DMS53 treated with DMSO at 0.1 percent for 48 hours (cell line): ENCODE measurements around the gene ANP32E.
"Not testable (repeated sequence)": the region's sequence is repeated elsewhere in the genome, so short reads cannot be mapped to it uniquely, and the experiment has no call there.

Experiments used
- DNase-seq: peaks from one replicate; lab custom pipeline; 2025; ENCODE audit not compliant: unreplicated experiment; lab: John Stamatoyannopoulos, UW

ANP32E gene

DNA sequence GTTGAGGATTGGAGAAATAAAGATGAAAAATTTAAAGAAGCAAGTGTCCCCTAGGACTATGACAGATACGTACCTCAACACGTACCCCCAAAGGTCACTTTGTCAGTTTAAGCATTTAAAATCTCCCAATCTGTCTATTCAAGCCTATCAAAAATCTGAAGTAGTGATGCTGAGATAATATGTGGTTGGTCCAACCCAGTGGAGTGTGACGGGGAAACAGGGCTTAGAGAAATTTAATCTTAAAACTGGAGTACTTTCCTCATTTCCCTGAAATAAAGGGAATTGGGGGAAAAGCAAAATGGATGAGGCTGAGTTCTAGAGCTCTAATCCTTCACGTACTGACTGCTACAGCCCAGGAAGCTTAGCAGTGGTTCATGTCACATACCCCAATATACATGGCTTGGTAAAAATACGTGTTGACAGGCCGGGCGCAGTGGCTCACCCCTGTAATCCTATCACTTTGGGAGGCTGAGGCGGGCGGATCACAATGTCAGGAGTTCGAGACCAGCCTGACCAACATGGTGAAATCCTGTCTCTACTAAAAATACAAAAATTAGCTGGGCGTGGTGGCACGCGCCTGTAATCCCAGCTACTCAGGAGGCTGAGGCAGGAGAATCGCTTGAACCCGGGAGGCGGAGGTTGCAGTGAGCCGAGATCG is 21.7 kb downstream of the ANP32E start:
- DNase-seq: not testable (repeated sequence)

DNA sequence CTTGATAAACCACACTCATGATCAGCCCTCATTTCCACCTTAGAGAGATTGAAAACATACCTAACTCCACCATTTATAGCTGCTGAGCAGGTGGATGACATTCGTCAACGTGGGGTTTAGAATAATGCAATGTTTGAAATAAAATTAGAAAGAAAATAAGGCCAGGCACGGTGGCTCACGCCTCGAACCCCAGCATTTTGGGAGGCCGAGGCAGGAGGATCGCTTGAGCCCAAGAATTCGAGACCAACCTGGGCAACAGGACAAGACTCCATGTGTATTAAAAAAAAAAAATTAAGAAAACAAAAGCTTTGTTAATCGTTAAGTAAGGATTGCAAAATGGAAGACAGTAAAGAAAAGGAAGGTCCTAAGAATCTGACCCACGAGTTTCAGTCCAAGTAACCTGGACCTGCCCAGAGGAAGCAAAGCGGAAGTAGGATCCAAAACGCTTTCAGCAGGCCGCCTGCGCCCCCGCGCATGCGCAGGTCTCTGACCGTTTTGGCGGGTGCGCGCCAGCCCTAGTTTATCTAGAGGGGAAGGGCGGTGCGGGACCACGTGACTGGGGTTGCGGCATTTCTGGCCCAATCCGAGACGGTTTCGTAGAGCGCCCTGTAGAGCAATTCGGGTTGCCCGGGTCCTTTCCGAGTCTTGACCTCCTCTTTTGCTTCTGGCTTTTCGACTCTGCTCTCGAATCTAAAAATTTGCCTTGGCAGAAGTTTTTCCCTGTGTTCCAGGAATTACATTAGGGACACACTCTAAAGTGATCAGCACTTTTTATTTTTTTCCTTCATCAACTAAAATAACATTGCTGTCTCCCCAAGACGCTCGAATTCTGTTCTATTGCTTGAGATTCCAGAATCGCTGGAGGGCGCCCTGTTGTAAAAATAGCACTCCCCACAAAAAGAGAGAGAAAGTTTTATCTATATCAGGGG is 22.5 kb downstream of the ANP32E start:
- DNase-seq: peak; percentile 97

DNA sequence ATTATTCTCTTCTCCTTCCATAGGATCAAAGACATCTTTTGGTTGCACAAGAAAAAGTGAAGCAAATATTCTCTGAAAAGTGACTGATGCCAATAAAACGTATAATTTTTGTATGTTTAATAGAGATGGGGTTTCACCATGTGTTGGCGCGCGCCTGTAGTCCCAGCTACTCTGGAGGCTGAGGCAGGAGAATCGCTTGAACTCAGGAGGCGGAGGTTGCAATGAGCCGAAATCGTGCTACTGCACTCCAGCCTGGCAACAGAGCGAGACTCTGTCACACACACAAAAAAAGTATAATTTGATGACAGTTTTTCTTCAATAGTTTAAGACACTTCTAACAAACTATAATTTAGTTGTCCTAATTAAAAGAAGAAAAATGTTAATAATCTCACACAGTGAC is 23.8 kb downstream of the ANP32E start:
- no peak for DNase-seq

DNA sequence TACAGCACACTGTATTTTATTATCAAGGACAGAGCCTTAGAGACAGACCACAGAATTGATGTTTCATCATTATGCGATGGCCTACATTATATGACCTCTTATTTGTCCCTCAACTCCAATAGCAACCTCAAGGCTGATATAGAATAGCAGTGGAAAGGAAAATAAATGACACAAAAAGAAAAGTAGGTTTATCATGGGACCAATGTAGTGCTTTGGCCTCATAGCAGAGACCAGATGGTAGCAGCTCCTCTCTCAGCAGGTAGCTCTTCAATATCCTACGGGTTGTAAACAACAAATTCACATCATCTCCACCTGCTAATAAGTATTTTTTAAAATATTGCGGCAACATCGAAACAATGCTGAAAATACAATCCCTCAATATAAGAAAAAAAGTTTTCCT is 25.2 kb downstream of the ANP32E start:
- DNase-seq: no peak

DNA sequence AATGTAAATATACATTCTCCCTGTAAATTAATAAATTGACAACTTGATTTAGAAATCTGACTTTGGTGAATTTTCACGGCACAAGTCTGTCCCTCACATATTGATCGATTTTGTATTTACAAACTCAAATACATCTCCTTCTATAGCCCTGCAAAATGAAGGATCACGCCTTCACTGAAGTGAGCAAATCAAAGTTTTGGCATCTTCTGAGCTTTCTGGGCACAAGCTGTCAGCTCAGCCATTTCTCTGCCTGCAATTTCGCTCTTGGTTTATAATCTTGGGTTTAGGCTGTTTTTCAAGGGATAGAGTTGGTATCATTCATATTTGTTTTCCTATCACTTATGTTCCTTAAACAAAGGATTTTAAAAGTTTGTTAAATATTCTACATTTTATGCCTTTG is 25.8 kb downstream of the ANP32E start:
- DNase-seq: no peak

DNA sequence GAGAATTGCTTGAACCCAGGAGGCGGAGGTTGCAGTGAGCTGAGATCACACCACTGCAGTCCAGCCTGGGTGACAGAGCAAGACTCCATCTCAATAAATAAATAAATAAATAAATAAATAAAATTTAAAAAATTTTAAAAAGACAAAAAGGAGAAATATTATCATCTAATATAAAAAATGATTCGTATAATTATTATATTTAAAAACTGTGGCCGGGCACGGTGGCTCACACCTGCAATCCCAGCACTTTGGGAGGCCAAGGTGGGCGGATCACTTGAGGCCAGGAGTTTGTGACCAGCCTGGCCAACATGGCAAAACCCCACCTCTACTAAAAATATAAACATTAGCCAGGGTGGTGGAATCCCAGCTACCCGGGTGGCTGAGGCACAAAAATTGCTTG is 27.5 kb downstream of the ANP32E start:
- not testable (repeated sequence) for DNase-seq

DNA sequence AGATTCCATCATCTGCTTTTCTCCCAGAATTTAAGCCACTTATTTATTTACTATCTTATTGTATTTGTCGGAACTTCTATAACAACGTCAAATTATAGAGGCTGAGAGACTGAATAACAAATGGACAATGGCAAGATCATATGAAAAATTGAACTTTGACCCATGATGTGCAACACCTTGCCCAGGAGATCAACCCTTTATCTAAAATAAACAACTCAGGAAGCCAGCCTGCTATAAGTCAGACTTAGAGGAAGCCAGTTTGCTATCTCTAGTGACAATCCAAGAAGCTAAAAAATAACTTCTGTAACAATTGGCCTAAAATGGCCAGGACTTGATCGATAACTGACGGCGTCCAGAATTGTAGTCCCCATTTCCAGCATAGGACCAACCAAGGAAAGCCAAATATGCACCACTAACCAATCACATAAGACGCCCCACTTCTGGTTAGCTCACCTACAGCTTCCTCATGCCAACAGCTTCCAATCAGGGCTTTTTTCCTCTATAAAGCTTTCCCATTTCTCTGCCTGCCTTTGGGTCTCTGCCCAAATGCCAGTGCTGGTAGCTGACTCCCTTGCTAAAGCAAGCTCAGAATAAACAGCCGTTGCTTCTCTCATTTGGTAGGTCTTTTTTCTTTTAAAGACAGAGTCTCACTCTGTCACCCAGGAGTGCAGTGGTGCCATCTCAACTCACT is 28.5 kb downstream of the ANP32E start:
- no peak for DNase-seq

DNA sequence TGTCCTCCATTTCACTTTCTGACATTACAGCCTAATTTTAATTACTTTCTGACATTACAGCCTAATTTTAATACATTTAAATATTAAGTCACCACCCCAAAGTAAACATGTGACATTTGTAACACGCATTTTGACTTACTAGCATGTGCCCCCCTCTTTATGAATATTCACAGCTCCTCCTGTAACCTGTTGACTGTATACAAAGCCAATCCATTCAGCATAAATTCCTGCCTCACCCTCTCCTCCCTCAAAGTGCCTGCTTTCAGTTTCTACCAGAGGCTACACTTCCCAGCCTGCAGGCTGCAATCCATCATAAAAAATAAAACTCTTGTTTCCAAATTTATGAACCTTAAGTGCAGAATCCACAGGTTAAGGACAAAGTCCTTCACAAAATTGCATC is 39.5 kb downstream of the ANP32E start:
- no peak for DNase-seq

DNA sequence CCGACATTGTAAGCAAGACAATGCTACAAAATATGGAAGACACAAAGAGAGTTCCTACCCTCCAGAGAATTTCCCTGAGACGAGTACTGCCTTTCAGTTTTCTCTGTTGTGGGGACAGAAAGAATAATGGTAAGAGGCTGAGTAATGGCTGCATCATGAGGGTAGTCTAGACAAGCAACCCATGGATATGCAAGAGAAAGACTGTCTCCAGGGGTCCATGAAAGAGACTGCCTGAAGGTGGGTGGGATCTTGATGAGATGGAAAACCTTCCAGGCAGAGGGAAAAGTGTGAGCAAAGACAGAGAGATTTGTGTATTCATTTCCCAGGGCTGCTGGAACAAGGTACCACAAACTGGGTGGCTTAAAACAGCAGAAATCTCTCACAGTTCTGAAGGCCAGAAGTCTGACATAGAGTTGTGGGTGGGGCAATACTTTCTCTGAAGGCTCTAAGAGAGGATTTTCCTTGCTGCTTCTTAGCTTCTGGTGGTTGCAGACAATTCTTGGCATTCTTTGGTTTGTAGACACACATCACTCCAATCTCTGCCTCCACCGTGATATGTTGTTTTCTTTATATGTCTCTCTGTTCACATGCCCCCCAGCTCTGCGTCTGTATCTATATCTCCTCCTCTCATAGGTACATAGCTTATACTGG is 41.4 kb downstream of the ANP32E start:
- DNase-seq: no peak

DNA sequence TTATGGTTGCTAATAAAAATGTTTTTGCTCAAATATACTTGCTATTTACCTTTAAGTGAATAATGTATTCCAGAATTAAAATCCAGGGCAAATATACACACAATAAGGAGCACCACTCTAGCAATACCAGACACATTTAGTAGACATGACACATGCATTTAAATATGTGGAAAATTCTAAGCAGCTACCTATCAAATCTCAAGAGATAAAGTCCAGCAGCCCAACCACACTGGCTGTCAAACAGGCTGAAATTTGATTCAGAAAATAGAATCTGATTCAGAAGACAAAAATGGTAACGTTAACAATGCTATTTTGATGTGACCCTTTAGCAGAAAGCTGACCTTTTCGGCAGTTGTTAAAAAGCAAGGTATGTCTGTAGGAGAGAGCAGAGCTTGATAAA is 43.9 kb downstream of the ANP32E start:
- no peak for DNase-seq

DNA sequence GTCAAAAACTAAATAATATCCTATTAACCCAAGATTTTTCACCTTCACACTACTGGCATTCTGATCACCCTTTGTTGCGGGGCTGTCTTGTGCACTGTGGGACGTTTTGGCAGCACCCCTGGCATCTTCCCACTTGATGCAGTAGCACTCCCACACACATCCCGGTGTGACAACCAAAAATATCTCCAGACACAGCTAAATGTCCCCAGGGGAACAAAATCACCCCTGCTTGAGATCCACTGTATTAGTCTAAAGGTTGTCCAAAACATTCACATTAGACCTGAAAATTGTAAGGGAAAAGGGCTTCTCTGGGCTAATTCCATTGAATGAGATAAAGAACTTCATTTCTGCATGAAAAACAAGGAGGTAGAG is 48.4 kb downstream of the ANP32E start:
- DNase-seq: no peak

DNA sequence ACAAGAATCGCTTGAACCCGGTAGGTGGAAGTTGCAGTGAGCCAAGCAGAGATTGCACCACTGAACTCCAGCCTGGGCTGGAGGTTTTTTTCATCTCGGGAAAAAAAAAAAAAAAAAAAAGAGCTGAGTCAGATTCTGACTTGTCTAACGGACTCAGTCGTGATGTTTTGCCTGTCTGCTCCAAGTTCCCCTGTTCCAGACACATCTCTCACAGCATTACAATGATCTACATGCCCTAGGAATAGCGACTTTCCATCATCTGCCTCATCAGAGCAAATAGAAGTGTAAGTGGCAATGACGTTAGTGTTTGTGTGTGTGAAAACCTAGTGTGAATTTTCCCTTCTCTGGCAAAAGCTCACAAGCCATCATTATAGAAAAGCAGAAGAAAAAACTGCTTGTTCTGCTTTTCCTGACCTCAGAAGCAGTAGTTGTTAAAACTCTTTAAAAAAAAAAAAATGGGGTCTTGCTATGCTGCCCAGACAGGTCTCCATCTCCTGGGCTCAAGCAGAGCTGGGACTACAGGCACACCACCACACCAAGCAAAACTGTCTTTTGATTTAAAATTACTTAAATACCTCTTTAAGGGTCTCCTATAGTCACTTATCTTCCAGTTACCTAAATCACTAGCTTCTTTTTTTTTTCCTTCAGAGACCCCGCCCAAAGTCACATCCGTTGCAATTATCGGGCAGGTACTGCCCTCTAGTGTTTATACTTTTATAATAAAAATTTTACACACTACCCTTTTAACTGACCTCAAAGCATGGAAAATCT is 48.9 kb downstream of the ANP32E start:
- DNase-seq: peak; percentile 53

DNA sequence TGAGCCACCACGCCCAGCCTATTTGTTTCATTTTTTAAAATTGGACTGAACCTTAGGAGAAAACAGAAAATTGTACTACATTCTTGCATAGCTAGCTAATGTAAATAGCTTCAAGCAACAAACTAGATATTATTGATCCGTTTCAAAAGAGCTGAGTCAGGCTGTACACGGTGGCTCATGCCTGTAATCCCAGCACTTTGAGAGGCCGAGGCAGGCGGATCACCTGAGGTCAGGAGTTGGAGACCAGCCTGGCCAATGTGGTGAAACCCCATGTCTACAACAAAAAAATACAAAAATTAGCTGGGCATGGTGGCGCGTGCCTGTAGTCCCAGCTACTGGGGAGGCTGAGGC is 49.5 kb downstream of the ANP32E start:
- not testable (repeated sequence) for DNase-seq

DNA sequence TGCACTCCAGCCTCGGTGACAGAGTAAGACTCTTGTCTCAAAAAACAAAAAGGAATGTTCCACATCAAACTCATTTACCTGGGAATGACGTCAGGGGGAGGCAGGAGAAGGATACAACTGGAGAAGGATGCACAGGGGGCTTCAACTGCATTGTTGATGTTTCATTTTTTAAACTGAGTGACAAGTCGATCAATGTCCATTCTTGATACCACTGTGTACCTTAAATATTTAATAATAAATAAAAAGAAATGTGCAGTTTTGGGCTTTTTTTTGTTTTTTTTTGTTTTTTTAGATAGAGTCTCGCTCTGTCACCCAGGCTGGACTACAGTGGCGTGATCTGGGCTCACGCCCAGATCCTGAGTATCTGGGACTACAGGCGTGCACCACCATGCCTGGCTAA is 50.4 kb downstream of the ANP32E start:
- DNase-seq: no peak

DNA sequence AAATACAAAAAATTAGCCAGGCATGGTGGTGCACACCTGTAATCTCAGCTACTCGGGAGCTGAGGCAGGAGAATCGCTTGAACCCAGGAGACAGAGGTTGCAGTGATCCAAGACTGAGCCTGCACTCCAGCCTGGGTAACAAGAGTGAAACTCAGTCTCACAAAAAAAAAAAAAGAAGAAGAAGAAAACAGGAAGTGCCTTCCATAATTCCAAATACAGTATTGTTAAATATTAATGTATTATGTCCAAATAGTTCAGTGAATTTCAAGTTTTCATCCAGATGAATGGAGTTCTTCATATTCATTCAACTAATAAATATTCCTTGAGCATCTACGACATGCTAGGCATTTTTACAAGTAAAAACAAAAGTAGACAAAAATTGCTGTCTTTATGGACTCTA is 52.9 kb downstream of the ANP32E start:
- no peak for DNase-seq

DNA sequence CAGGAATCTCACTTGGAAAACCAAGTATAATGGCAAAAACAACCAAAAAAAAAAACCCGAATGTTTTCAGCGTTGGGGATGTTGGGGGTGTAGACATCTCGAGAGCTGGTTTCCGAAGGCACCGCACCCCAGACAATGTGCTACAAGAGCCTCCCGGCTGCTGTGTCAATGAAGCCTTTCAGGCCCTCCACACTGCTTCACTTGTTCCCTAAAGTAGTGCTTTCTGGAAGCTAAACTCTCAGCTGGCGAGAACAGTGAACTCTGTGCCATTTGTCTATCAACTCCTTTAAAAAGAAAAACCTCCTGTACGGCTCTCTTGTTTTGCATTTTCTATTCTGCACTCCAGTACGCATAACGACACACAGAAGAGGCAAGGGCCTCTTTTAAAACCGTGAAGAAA is 53.7 kb downstream of the ANP32E start:
- no peak for DNase-seq

DNA sequence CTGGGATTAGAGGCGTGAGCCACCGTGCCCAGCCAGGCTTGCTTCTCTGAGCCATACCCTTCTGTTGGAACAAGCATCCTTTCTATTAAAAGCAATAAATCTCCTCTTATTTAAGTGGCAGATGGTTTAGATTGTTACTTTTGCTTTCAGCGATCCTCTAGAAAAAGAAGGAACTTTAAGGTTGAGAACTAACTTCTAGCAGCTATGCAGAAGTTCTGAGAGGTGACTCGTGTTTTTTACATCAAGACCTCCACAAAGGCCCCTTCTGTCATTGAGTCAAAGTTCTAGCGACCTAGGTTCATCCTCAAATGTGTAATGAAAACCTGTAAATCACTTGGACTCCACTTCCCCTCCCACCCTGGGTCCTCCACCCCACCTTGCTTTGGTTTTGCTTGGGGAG is 55.4 kb downstream of the ANP32E start:
- DNase-seq: no peak

DNA sequence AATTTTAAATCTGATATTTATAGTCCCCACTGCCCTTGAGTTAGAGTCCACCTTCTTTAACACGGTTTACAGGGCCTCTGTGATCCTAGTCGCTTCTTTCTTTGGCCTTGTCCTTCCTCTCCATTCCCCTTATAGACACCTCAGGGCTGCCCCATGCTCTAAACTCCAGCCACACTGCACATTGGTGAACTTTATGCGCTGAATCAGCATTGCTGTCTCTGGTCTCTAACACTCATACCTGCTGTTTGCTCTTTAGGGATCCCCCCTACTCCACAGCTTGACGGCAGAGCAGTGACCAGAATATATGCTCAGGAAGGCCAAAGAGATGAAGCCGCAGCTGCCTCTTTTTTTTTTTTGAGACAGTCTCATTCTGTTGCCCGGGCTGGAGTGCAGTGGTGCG is 56.0 kb downstream of the ANP32E start:
- DNase-seq: no peak

DNA sequence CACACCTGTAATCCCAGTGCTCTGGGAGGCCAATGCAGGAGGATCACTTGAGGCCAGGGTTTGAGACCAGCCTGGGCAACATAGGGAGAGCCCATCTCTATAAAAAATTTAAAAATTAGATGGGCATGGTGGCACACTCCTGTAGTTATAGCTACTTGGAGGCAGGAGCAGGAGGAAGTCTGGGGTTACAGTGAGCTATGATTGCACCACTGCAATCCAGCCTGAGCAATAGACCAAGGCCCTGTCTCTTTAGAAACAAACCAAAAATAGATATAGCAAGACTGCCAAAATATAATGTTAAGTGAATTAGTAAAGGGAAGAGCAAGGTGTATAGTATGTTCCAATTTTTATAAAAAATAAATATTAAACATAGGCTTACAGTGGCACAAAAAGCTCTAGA is 57.4 kb downstream of the ANP32E start:
- no peak for DNase-seq

DNA sequence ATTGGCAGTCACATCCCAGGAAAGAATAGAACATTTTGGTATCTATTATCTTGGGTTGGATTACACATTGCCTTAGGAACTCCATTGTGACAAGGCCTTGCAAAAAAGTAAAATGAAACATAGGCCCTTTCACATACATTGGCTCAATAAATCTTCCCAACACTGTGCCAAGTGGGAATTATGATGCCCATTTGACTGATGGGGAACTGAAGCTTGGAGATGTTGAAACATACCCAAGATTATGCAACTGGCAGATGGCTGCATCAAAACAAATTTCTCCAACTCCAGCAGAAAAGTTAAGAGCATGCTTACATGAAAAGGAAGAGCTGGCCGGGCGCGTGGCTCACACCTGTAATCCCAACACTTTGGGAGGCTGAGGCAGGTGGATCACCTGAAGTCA is 59.3 kb downstream of the ANP32E start:
- no peak for DNase-seq

DNA sequence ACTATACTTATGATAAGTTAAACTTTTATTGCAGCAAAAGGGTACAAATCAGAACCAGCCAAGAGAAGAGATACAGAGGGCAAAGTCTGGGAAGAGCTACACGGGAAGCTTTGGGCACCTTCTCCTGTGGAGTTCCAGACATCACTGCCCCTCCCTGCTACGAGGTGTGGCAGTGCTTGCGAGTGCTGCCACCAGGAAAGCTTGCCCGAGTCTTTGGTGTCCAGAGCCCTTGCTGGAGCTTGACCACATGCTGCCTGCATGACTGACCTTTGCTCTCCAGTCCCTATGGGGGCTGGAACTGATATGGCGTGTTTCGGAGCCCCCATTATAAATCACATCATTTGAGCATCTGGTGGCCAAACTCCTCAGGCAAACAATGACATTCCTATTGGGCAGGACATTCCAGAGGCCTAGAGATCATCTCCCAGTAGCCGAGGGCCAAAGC is 62.7 kb downstream of the ANP32E start:
- DNase-seq: no peak
